ENCODE measurements around the gene PDE9A.

DNA sequence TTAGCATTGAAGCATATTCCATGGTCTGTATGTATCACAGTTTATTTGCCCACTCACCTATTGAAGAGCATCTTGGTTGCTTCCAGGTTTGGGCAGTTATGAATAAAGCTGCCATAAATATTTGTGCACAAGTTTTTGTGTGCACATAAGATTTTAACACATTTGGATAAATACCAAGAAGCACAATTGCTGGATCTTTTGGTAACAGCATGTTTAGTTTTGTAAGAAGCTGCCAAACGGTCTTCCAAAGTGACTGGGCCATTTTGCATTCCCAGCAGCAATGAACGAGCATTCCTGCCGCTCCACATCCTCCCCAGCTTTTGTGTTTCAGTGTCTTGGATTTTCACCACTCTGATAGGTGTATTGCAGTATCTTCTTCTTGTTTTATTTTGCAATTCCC, 62.7 kb downstream of the PDE9A start:
- TF ChIP-seq, protein P1, sequence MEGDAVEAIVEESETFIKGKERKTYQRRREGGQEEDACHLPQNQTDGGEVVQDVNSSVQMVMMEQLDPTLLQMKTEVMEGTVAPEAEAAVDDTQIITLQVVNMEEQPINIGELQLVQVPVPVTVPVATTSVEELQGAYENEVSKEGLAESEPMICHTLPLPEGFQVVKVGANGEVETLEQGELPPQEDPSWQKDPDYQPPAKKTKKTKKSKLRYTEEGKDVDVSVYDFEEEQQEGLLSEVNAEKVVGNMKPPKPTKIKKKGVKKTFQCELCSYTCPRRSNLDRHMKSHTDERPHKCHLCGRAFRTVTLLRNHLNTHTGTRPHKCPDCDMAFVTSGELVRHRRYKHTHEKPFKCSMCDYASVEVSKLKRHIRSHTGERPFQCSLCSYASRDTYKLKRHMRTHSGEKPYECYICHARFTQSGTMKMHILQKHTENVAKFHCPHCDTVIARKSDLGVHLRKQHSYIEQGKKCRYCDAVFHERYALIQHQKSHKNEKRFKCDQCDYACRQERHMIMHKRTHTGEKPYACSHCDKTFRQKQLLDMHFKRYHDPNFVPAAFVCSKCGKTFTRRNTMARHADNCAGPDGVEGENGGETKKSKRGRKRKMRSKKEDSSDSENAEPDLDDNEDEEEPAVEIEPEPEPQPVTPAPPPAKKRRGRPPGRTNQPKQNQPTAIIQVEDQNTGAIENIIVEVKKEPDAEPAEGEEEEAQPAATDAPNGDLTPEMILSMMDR (IDR thresholded peaks at IDR 0.05; ENCODE audit: borderline replicate concordance, extremely low read depth, low read length, poor library complexity, severe bottlenecking), result no peak
- no peak for TF ChIP-seq EZH2 (IDR thresholded peaks at IDR 0.05; ENCODE audit: borderline replicate concordance, low read depth, low read length, severe bottlenecking)

Measured in DND-41 (cell line).